Activated CD8-positive, alpha-beta memory T cell treated with anti-CD3 and anti-CD28 coated beads for 4 hours (primary cell): ENCODE data around the gene RPS6KB1.
"Not testable (repeated sequence)": the region's sequence is repeated elsewhere in the genome, so short reads cannot be mapped to it uniquely, and the experiment has no call there.

ENCODE experiments used
- DNase-seq, 2 donors: peaks; one replicate each; pipeline ENCODE4 v3.0.0-alpha.2; 2020; ENCODE audit warnings: low read depth in 2 of 2

Gene RPS6KB1

DNA sequence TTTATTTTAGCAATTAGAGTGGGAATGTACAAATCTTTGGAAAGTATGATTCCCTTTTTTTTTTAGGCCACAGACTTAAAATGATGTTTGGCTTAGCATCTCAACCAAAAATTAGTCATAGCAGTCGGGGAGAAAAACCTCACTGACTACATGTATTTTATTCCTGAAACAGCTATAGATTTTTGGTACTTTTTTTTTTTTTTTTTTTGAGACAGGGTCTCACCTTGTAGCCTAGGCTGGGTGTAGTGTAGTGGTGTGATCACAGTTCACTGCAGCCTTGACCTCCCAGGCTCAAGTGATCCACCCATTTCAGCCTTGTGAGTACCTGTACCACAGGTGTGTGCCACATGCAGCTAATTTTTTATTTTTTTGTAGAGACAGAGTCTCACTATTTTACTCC lies 48.2 kb downstream of the RPS6KB1 start:
- no peak for DNase-seq

DNA sequence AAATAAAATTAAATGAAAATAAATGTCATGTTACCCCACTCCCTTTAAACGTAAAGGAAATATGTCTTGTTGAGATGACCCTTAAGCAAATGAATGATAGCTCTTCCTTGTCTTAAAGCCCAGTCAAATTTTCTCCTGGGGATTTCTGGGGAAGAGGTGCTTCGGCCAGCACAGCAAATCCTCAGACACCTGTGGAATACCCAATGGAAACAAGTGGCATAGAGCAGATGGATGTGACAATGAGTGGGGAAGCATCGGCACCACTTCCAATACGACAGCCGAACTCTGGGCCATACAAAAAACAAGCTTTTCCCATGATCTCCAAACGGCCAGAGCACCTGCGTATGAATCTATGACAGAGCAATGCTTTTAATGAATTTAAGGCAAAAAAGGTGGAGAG lies 53.5 kb downstream of the RPS6KB1 start:
- not testable (repeated sequence) for DNase-seq

DNA sequence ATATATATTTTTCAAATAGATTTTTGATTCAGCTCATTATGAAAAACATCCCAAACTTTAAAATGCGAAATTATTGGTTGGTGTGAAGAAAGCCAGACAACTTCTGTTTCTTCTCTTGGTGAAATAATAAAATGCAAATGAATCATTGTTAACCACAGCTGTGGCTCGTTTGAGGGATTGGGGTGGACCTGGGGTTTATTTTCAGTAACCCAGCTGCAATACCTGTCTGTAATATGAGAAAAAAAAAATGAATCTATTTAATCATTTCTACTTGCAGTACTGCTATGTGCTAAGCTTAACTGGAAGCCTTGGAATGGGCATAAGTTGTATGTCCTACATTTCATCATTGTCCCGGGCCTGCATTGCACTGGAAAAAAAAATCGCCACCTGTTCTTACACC lies 54.4 kb downstream of the RPS6KB1 start:
- not testable (repeated sequence) for DNase-seq

DNA sequence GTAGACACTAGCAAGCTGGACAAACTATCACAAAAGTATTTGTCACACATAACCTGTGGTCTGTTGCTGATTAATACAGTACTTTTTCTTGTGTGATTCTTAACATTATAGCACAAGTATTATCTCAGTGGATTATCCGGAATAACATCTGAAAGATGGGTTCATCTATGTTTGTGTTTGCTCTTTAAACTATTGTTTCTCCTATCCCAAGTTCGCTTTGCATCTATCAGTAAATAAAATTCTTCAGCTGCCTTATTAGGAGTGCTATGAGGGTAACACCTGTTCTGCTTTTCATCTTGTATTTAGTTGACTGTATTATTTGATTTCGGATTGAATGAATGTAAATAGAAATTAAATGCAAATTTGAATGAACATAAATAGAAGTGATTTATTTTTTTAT lies 57.1 kb downstream of the RPS6KB1 start:
- no peak for DNase-seq

DNA sequence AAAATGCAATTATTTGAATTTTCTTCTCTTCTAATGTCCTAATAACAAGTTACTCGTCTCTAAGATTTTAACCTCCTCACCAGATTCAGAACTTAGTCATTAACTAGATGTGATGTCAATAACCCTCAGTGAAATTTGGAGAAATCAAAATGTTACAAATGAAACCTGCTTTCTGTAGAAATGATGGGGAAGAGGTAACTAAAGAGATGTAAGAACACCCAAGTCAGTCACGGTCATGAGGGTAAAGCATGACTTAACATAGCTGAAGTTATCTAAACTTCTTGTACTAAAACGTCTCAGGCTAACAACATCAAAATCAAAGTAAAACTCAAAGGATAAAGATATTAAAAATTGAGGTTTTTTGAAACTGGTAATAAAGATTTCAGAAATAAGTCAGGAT lies 61.9 kb downstream of the RPS6KB1 start:
- no peak for DNase-seq

DNA sequence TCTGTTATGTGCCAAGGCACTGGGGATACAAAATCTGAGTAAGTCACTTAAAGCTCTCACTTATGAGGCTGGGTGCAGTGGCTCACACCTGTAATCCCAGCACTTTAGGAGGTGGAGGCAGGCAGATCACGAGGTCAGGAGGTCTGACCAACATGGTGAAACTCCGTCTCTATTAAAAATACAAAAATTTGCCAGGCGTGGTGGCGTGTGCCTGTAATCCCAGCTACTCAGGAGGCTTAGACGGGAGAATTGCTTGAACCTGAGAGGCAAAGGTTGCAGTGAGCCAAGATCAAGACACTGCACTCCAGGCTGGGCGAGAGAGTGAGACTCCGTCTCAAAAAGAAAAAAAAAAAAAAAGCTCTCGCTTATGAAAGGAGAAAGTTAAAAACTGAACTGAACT lies 66.7 kb downstream of the RPS6KB1 start:
- not testable (repeated sequence) for DNase-seq

DNA sequence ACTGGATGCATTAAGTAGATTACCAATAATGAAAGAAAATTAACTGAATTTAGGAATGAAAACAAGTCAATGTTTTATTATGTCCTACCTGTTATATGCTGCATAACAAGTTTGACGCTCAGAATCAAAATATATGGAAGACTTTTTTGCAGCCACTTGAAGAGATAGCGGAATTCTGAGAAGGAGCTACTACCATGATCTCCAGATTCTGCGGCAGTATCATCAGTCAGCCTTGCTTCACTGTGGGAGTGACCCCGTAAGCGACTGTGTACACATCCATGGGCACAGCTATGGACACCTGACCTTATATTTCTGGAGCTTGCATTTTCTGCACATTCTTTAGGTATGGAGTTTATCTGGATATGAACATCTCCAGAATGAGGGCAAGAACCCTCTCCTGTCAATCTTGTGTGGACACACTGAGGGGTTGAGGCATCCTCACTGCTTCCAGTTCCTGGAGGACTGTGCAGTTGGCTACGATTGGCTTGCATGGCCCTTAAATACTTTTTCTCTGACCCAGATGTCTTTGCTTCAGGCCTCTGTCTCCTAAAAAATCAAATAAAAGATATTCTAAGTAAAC lies 69.9 kb downstream of the RPS6KB1 start:
- DNase-seq, result no peak

DNA sequence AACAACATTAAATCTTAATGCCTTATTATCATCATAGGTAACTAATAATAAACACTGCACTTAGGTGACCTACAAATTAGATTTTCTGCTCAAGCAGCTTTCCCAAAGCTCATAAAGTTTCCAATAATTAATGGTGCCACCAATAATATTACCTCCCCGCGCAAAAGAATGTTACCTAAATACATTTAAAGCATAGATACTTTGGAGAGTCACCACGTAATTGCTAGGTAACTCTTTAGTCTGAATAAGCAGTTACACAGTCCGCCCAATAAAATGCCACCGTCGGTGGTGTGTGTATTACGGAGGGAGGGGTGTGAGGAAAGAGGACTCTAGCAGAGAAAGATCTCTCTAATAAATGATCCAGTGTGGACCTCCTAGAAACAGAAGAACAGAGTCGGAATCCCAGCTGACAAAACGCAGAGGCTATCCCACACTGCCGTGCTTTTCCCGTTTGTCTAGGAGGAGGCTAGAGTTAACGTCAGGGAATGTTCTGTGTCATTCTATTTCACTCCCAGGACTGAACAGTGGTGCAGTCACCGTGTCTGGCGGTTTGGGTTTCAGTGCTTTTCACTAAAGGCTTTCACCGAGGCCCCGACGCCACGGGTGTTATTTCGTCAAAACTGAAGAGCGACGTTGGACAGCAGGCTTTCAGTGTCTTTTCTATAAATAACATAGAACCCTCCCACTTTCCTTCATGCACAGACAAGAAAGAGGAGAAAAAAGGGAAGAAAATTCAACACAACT lies 71.0 kb downstream of the RPS6KB1 start:
- peak; percentile 13 to 17 for DNase-seq

DNA sequence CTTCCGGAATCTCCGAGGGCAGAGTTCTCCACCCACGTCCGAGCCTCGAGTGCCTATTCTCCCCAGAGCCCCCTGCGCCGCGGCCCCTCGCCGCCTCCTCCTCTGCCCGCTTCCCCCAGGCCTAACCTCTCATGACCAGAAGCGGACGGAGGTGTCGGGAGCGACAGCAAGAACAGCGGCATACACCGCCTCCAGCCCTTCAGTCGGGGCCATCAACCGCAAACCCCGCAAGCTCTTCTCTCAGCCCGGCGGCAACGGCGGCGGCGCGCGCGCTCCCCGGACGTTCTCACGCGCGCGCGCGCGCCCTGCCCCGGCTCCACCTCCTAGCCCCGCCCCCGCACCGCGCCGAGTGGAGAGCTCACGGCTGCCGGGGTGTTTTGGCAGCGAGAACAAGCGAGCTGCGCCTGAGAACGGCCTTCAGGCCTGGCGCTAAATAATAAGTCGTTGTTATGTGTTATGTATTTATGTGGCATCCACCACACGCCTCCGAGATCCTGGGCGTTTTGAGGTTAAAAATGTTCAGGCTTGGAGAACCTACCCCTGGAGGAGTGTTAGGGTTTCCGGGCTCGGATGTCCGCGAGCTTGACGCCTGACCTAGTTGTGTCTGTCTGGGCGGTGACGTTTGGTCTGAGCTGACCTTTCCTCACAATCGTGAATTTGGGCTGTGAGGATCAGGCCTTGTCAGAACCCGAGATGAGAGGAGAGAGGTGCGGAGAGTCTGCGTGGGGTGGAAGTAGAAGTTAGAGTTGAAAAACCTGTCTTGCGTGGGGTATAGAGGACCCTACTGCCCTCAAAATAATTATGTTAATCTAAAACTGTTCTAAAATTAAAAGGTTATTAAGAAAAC lies 71.8 kb downstream of the RPS6KB1 start, which contains the start of gene RNFT1:
Gene RNFT1, minus strand, starts transcription at position 259 of the 847 bp plus-strand sequence. Its CDS starts 77 bp downstream, at position 182.
- peak; percentile 79 to 80 for DNase-seq

DNA sequence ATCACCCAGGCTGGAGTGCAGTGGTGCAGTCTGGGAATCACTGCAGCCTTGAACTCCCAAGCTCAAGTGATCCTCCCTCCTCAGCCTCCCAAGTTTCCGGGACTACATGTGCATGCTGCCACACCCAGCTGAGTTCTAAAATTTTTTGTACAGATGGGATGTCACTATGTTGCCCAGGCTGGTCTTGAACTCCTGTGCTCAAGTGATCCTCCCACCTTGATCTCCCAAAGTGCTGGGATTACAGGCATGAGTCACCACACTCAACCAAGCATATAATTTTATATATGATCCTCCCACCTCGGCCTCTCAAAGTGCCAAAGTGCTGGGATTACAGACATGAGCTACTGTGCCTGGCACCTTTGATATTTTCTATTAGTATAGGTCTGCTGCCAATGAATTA lies 78.8 kb downstream of the RPS6KB1 start:
- DNase-seq, result not testable (repeated sequence)

DNA sequence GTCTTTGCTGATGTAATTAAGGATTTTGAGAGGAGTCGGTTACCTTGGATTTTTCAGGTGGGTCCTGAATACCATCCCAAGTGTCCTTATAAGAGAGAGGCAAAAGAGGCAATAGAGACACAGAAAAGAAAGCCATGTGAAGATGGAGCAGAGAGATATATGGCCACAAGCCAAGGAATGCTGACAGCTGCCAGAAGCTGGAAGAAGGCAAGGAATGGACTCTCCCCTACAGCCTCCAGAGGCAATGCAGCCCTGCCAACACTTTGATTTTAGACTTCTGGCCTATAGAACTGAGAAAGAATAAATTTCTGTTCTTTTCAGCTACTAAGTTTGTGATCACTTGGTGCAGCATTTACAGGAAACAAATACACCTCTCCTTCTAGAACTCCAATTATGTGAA lies 79.9 kb downstream of the RPS6KB1 start:
- DNase-seq, result no peak

DNA sequence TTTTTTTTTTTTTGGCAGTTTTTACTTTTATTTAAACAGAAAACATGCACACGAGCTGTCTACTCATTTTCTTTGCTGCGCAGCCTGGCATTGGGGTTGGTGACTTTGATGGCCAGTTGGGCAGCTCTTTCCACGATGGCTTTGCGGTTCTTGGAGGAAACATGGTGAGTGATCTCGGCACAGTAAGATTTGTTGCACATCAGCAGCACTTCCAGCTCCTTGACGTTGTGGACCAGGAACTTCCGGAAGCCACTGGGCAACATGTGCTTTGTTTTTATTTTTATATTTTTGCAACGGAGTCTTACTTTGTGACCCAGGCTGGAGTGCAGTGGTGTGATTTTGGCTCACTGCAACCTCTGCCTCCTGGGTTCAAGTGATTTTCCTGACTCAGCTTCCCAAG lies 80.6 kb downstream of the RPS6KB1 start:
- DNase-seq, result not testable (repeated sequence)

DNA sequence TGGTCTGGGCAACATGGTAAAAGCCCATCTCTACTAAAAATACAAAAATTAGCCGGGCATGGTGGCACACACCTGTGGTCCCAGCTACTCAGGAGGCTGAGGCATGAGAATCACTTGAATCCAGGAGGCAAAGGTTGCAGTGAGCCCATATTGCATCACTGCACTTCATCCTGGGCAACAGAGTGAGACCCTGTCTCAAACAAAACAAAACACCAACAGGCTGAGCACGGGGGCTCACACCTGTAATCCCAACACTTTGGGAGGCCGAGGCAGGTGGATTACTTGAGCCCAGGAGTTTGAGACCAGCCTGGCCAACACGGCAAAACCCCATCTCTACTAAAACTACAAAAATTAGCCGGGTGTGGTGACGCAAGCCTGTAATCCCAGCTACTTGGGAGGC lies 82.2 kb downstream of the RPS6KB1 start:
- not testable (repeated sequence) for DNase-seq

DNA sequence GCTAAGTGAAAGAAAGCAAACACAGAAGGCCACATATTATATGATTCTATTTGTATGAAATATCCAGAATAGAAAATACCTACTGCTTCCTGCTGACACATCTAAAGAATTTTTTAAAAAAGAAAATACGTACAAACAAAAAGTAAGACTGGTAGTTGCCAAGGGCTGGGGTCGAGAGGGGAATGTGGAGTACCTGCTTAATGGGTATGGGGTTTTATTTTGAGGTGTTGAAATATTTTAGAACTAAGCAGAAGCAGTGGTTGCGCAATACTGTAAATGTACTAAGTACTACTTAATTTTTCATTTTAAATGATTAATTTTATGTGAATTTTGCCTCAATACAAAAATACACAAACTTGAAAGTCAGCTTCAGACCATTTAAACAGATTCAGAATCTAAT lies 103.7 kb downstream of the RPS6KB1 start:
- DNase-seq, result not testable (repeated sequence)
